ENCODE results near the gene RTKN. TPM values are rescaled to one million over a fixed set of nuclear protein-coding genes. Genes with fewer than 3 reads are reported as not detected.

RTKN gene
- total and polyA plus RNA-seq, 7 experiments from 2014 or later = 0.26 to 1.5 (median 0.97) TPM; not detected in 2

DNA sequence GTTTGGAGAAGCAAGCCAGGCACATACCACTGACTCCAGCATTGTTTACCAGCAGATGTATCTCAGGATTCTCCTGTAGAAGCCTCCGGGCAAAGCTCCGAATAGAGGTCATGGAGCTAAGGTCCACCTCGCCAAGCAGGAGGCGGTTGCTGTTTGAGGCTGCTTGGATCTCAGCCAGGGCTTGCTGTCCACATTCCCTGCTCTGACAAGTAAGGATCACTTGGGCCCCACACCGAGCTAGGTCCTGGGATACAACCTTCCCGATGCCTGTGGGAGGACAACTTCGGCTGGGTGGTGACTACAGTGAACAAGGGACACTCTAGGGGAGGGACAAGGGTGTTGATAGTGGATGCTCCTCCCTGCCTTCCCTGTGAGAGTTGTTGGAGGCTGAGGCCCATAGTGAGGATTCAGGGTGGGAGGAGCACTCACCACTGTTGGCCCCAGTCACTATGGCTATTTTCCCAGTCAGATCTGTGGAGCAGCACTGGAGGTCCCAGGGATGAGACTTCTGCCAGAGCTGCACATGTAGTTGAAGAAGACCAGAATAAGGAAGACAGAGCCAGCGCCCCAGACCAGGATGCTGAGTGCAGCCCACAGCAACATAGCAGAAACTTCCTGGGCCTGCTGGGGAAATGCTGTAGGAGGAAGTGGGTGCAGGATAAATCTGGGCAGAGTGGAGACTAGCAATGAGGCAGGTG is 28.6 kb downstream of the RTKN start:
- Mint-ChIP-seq H3K4me1 (peaks cover 8 to 38% (median 29%) of the 10 kb centered on the region in 7 donors), H3K36me3 (peaks cover 0 to 3% (median 0%) of the 10 kb centered on the region in 5 donors), H3K4me3 (peak overlapping the region in 9 of 10 donors; percentile 7 to 80 (median 69)), H3K27ac (peak overlapping the region in 5 of 9 donors; percentile 45 to 80 (median 68)), H3K27me3 (peaks cover 0 to 22% (median 4%) of the 10 kb centered on the region in 5 donors), H3K9me3 (peaks cover 0 to 3% (median 0%) of the 10 kb centered on the region in 11 donors)
- Histone ChIP-seq H3K36me3 (ENCODE audit: control insufficient read depth in 2 of 3, insufficient read depth in 3 of 3, low read length in 3 of 3) (no peaks in the 10 kb centered on the region), H3K4me1 (ENCODE audit: control insufficient read depth in 2 of 2, insufficient read depth in 2 of 2, low read length in 2 of 2) (peaks cover 0 to 13% of the 10 kb centered on the region in 2 donors), H3K4me3 (ENCODE audit: low read length) (no peak overlapping the region), H3K9me3 (ENCODE audit: control insufficient read depth in 2 of 3, low read length in 3 of 3) (no peaks in the 10 kb centered on the region), H3K27ac (ENCODE audit: low read depth, low read length) (no peak overlapping the region), H3K27me3 (ENCODE audit: control insufficient read depth in 2 of 2, insufficient read depth in 2 of 2, low read length in 2 of 2) (peaks cover 0 to 4% of the 10 kb centered on the region in 2 donors)
- POLR2A ChIA-PET = interaction anchor here (0.6 to 1.0 kb wide), 4 partner anchors 8 to 146 kb away, joined by 3 to 7 read pairs (median 4); partner anchors contain the start of genes C2orf81, INO80B and WDR54
- intact Hi-C loops (cut with micrococcal nuclease) = no loop called here
- DNase-seq (no peak), ATAC-seq (no peak)
- CTCF ChIA-PET = no interaction called here

DNA sequence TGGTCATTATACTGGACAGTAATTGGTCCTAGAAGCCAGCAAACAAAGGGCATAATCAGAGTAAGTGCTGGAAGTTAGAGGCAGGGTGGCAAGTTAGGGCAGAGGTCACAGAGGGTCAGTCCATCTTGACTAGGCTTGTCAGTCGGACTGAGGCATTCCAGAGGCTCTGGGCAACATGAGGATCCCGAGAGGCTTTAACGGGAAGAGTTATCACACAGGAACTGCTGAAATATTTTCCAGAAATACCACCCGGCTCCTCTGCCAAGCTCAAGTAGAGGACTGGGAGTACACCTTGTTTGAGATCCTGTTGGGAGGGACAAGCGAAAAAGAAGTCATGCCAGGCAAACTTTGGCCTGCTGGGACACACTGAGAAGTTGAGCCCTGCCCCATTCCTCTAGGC is 34.1 kb downstream of the RTKN start:
- DNase-seq (no peak), ATAC-seq (no peak)
- Mint-ChIP-seq H3K27ac (no peak overlapping the region), H3K9me3 (peaks cover 0 to 4% (median 0%) of the 10 kb centered on the region in 11 donors), H3K27me3 (peaks cover 0 to 29% (median 6%) of the 10 kb centered on the region in 5 donors), H3K4me1 (peaks cover 0 to 7% (median 4%) of the 10 kb centered on the region in 7 donors), H3K4me3 (no peak overlapping the region), H3K36me3 (peaks cover 0 to 4% (median 0%) of the 10 kb centered on the region in 5 donors)
- Histone ChIP-seq H3K27me3 (ENCODE audit: control insufficient read depth in 2 of 2, insufficient read depth in 2 of 2, low read length in 2 of 2) (no peaks in the 10 kb centered on the region), H3K4me3 (ENCODE audit: low read length) (no peak overlapping the region), H3K27ac (ENCODE audit: low read depth, low read length) (no peak overlapping the region), H3K9me3 (ENCODE audit: control insufficient read depth in 2 of 3, low read length in 3 of 3) (no peaks in the 10 kb centered on the region), H3K4me1 (ENCODE audit: control insufficient read depth in 2 of 2, insufficient read depth in 2 of 2, low read length in 2 of 2) (no peaks in the 10 kb centered on the region), H3K36me3 (ENCODE audit: control insufficient read depth in 2 of 3, insufficient read depth in 3 of 3, low read length in 3 of 3) (no peaks in the 10 kb centered on the region)
- CTCF ChIA-PET = no interaction called here
- POLR2A ChIA-PET = no interaction called here
- intact Hi-C loops (cut with micrococcal nuclease) = no loop called here

DNA sequence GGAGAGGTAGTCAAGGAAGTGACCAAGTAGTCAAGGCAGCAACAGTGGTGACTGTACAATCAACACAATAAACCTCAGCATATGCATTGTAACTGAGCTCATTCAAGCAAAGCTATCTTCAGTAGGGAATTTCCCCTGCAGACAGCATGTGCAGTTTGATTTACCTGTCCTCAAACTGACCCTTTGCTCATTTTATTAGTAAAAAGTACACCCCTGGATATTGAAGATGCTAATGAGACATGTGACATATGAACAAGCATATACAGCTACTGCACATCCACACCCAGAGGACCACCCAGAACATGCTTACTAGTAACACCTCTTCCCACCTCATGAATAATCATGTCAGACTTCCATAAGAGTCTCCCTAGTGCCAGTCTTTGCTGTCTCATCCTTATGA is 35.7 kb downstream of the RTKN start:
- ChIA-PET CTCF (no interaction called here), POLR2A (no interaction called here)
- intact Hi-C loops (cut with micrococcal nuclease) = no loop called here
- no peak for DNase-seq
- H3K27me3 ChIP-seq (ENCODE audit: control insufficient read depth in 2 of 2, insufficient read depth in 2 of 2, low read length in 2 of 2) = no peaks in the 10 kb centered on the region
- H3K4me3 Mint-ChIP-seq = no peak overlapping the region
- peaks cover 0 to 4% (median 0%) of the 10 kb centered on the region in 5 donors for H3K36me3 Mint-ChIP-seq
- no peaks in the 10 kb centered on the region for H3K9me3 ChIP-seq (ENCODE audit: control insufficient read depth in 2 of 3, low read length in 3 of 3)
- no peak overlapping the region for H3K27ac Mint-ChIP-seq
- no peak overlapping the region for H3K27ac ChIP-seq (ENCODE audit: low read depth, low read length)
- peaks cover 0 to 4% (median 0%) of the 10 kb centered on the region in 11 donors for H3K9me3 Mint-ChIP-seq
- H3K4me1 ChIP-seq (ENCODE audit: control insufficient read depth in 2 of 2, insufficient read depth in 2 of 2, low read length in 2 of 2) = no peaks in the 10 kb centered on the region
- no peak for ATAC-seq
- peaks cover 0 to 36% (median 6%) of the 10 kb centered on the region in 5 donors for H3K27me3 Mint-ChIP-seq
- H3K4me1 Mint-ChIP-seq = peaks cover 0 to 7% (median 0%) of the 10 kb centered on the region in 7 donors
- H3K4me3 ChIP-seq (ENCODE audit: low read length) = no peak overlapping the region
- no peaks in the 10 kb centered on the region for H3K36me3 ChIP-seq (ENCODE audit: control insufficient read depth in 2 of 3, insufficient read depth in 3 of 3, low read length in 3 of 3)

DNA sequence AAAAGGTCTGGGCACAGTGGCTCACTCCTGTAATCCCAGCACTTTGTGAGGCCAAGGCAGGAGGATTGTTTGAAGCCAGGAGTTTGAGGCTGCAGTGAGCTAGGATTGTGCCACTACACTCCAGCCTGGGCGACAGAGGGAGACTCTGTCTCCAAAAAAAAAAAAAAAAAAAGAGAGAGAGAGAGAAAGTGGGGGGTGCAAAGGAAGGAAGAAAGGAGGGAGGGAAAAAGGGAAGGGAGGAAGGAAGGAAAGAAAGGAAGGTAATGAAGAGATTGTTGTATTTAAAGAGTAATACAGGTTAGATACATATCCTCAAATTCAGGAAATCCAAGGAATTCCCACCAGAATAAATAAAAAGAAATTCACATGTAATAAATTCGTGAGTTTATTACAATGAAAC is 39.8 kb downstream of the RTKN start:
- Mint-ChIP-seq H3K27me3 (peaks cover 0 to 23% (median 0%) of the 10 kb centered on the region in 5 donors), H3K36me3 (no peaks in the 10 kb centered on the region), H3K27ac (no peak overlapping the region), H3K9me3 (no peaks in the 10 kb centered on the region), H3K4me3 (no peak overlapping the region), H3K4me1 (peaks cover 0 to 6% (median 5%) of the 10 kb centered on the region in 7 donors)
- intact Hi-C loops (cut with micrococcal nuclease) = no loop called here
- Histone ChIP-seq H3K27me3 (ENCODE audit: control insufficient read depth in 2 of 2, insufficient read depth in 2 of 2, low read length in 2 of 2) (no peaks in the 10 kb centered on the region), H3K27ac (ENCODE audit: low read depth, low read length) (no peak overlapping the region), H3K36me3 (ENCODE audit: control insufficient read depth in 2 of 3, insufficient read depth in 3 of 3, low read length in 3 of 3) (no peaks in the 10 kb centered on the region), H3K4me1 (ENCODE audit: control insufficient read depth in 2 of 2, insufficient read depth in 2 of 2, low read length in 2 of 2) (no peaks in the 10 kb centered on the region), H3K4me3 (ENCODE audit: low read length) (no peak overlapping the region), H3K9me3 (ENCODE audit: control insufficient read depth in 2 of 3, low read length in 3 of 3) (no peaks in the 10 kb centered on the region)
- DNase-seq = no peak
- CTCF ChIA-PET = interaction anchor here (1.1 to 1.8 kb wide), 3 partner anchors 9 to 577 kb away, joined by 3 to 11 read pairs (median 4); partner anchors contain the start of gene CCDC142
- no peak for ATAC-seq
- POLR2A ChIA-PET = no interaction called here

DNA sequence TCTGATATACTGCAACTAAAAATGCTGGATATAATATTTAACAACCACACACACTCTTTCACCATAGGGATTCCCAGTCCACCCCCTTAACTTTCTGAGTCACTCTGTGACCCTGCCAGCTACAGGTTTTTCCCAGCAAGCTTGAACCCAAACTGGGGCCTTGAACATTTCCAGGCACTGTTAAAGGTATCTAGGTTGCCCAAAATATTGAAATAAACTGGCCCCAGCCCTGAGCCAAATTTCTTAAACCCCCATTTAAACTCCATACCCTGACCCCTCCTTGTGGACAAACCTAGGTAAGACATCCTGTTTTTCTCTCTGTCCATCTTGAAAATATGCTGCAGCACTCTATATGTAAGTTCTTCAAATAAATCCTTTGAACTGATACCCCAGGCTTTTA is 42.0 kb downstream of the RTKN start:
- H3K27me3 ChIP-seq (ENCODE audit: control insufficient read depth in 2 of 2, insufficient read depth in 2 of 2, low read length in 2 of 2) = no peaks in the 10 kb centered on the region
- Mint-ChIP-seq H3K4me3 (no peak overlapping the region), H3K27me3 (peaks cover 0 to 21% (median 4%) of the 10 kb centered on the region in 5 donors), H3K4me1 (peaks cover 0 to 6% (median 5%) of the 10 kb centered on the region in 7 donors), H3K36me3 (no peaks in the 10 kb centered on the region), H3K9me3 (no peaks in the 10 kb centered on the region), H3K27ac (peak overlapping the region in 2 of 9 donors; percentile 8 to 28)
- intact Hi-C loops (cut with micrococcal nuclease) = loop anchor here (1.0 to 10.0 kb wide), 3 partner anchors 132 to 1165 kb away; partner anchors contain the start of genes CCT7 (in 1 of the 2) and PRADC1 (in 1 of the 2)
- ChIA-PET POLR2A (no interaction called here), CTCF (interaction anchor here (2.4 kb wide), 1 partner anchor 64 kb away, joined by 7 read pairs; no protein-coding TSS in a partner anchor)
- H3K4me3 ChIP-seq (ENCODE audit: low read length) = no peak overlapping the region
- DNase-seq = peak in 5 of 9 donors; percentile 36 to 47 (median 42)
- ATAC-seq = peak; percentile 86
- H3K4me1 ChIP-seq (ENCODE audit: control insufficient read depth in 2 of 2, insufficient read depth in 2 of 2, low read length in 2 of 2) = no peaks in the 10 kb centered on the region
- no peak overlapping the region for H3K27ac ChIP-seq (ENCODE audit: low read depth, low read length)
- H3K36me3 ChIP-seq (ENCODE audit: control insufficient read depth in 2 of 3, insufficient read depth in 3 of 3, low read length in 3 of 3) = no peaks in the 10 kb centered on the region
- H3K9me3 ChIP-seq (ENCODE audit: control insufficient read depth in 2 of 3, low read length in 3 of 3) = no peaks in the 10 kb centered on the region

DNA sequence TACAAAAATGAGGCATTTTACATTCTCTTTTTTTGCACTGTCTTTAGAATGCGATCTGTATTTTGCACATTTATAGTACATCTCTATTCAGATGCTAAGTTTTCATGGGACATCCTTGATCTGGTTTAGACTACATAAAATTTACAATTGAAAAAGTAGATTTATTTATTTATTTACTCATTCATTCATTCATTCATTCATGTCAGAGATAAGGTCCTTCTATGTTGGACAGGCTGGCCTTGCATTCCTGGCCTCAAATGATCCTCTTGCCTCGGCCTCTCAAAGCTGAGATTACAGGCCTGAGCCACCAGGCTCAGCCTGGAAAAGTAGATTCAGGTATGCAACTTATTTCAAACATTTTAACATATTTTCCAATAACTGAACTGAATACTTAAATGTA is 45.6 kb downstream of the RTKN start:
- H3K4me1 Mint-ChIP-seq = peaks cover 0 to 21% (median 6%) of the 10 kb centered on the region in 7 donors

More for the DNA sequence above, 45.6 kb downstream of the RTKN start:
- CTCF ChIA-PET = interaction anchor here (0.7 kb wide), 2 partner anchors 15 to 146 kb away, joined by 3 read pairs; no protein-coding TSS in a partner anchor
- DNase-seq (no peak), ATAC-seq (no peak)
- Histone ChIP-seq H3K27ac (ENCODE audit: low read depth, low read length) (no peak overlapping the region), H3K27me3 (ENCODE audit: control insufficient read depth in 2 of 2, insufficient read depth in 2 of 2, low read length in 2 of 2) (no peaks in the 10 kb centered on the region), H3K4me1 (ENCODE audit: control insufficient read depth in 2 of 2, insufficient read depth in 2 of 2, low read length in 2 of 2) (peaks cover 0 to under 1% of the 10 kb centered on the region in 2 donors), H3K36me3 (ENCODE audit: control insufficient read depth in 2 of 3, insufficient read depth in 3 of 3, low read length in 3 of 3) (peaks cover 0 to 6% (median 0%) of the 10 kb centered on the region in 3 experiments), H3K4me3 (ENCODE audit: low read length) (no peak overlapping the region), H3K9me3 (ENCODE audit: control insufficient read depth in 2 of 3, low read length in 3 of 3) (no peaks in the 10 kb centered on the region)
- Mint-ChIP-seq H3K4me3 (no peak overlapping the region), H3K36me3 (no peaks in the 10 kb centered on the region), H3K27me3 (peaks cover 0 to 20% (median 5%) of the 10 kb centered on the region in 5 donors), H3K9me3 (no peaks in the 10 kb centered on the region), H3K27ac (no peak overlapping the region)
- POLR2A ChIA-PET = interaction anchor here (0.8 to 1.1 kb wide), 2 partner anchors 62 to 363 kb away, joined by 3 to 5 read pairs; partner anchors contain the start of gene WBP1
- intact Hi-C loops (cut with micrococcal nuclease) = loop anchor here in 1 of 2 donors (10.0 kb wide), 1 partner anchor 1161 kb away; the partner anchor contains the start of genes CCT7 and PRADC1

Data from naive thymus-derived CD4-positive, alpha-beta T cell (primary cell).